CD4-positive, alpha-beta T cell treated with Interleukin-4 for 4 hours (primary cell): ENCODE measurements around the gene SLC6A16.
"Not testable (repeated sequence)": the region's sequence is repeated elsewhere in the genome, so short reads cannot be mapped to it uniquely, and the experiment has no call there.

Experiments
- DNase-seq: peaks from one replicate; pipeline ENCODE4 v3.0.0-alpha.2; 2020

The SLC6A16 gene

GRCh38 chr19:49328741-49329140 lies 3.8 kb upstream of the SLC6A16 start:
- DNase-seq: no peak

- peak; percentile 68 for DNase-seq
Observed at GRCh38 chr19:49327878-49328544, 3.0 kb upstream of the SLC6A16 start.

DNA sequence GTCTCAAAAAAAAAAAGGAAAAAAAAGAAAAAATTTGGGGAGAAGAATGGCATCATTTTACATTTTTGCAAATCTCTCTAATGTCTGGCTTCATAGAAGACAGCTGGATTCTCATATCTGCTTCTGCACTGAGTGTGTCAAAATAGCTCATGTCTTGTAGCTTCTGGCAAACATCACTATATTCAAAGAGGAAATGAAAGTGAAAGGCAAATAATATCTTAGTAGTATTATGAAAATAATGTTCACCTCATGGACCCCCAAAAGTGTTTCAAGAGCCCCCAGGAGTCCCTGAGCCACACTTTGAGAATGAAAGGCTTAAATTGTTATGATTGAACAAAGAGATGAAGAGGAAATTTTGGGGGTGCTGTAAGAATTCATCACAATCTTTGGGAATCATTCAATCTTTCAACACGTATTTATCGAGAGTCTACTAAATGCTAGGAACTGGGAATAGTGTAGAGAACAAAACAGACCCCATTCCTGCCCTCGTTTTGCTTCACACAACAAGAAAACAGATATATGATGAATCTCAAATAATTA lies 1.2 kb upstream of the SLC6A16 start:
- DNase-seq: no peak

DNA sequence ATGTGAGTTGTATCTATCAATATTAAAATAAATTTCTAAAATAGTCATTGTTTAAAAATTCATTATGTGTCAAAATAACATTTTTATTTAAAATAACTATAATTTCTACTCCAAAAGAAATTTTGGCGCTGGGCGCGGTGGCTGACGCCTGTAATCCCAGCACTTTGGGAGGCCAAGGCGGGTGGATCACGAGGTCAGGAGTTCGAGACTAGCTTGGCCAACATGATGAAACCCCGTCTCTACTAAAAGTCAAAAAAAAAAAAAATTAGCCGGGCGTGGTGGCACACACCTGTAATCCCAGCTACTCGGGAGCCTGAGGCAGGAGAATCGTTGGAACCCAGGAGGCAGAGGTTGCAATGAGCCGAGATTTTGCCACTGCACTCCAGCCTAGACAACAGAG lies 765 bp upstream of the SLC6A16 start:
- DNase-seq: not testable (repeated sequence)

- DNase-seq: no peak
Observed at GRCh38 chr19:49318296-49318695, 6.7 kb downstream of the SLC6A16 start.

- DNase-seq: no peak
Observed at GRCh38 chr19:49316284-49316683, 8.7 kb downstream of the SLC6A16 start.

GRCh38 chr19:49315111-49315510 lies 9.9 kb downstream of the SLC6A16 start:
- DNase-seq: no peak

DNA sequence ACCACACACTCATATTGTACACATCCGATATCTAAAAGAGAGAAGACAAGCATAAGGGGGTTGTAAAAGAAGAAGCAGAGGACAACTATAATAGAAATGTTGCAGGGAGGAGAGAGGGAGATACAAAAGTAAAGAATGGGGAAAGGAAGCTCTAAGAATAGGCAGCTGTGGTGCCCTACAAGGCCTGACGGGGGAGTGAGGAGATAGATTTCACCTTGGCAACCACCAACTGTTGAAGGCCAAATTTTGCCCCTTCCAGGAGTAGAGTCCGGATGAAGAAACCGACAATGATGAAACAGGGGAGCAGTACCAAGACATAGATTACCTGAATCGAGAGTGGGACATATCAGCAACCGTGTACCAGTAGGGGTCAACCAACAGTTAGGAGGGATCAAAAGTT lies 15.9 kb downstream of the SLC6A16 start:
- no peak for DNase-seq

GRCh38 chr19:49306734-49307133 lies 18.3 kb downstream of the SLC6A16 start:
- DNase-seq: not testable (repeated sequence)

- DNase-seq: no peak
Observed at GRCh38 chr19:49301866-49302252, 23.1 kb downstream of the SLC6A16 start.

- DNase-seq: peak; percentile 74
Observed at GRCh38 chr19:49301165-49301865, 23.7 kb downstream of the SLC6A16 start.

GRCh38 chr19:49298653-49299052 lies 26.3 kb downstream of the SLC6A16 start:
- DNase-seq: not testable (repeated sequence)

DNA sequence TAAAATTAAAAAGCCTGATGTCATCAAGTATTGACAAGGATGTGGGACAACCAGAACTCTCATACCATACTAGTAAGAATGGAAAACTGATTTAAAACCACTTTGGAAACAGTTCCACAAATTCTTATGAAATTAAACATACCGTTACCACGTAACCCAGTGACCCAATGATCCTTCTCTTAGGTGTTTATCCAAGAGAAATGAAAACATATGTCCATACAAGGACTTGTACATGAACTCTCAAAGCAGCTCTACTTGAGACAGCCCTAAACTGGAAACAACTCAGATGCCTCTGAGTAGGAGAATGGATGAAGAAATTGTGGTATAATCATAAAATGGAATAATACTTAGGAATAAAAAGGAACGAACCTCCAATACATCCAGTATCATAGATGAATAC lies 27.6 kb downstream of the SLC6A16 start:
- DNase-seq: no peak

- DNase-seq: no peak
Observed at GRCh38 chr19:49295208-49295880, 29.6 kb downstream of the SLC6A16 start.

DNA sequence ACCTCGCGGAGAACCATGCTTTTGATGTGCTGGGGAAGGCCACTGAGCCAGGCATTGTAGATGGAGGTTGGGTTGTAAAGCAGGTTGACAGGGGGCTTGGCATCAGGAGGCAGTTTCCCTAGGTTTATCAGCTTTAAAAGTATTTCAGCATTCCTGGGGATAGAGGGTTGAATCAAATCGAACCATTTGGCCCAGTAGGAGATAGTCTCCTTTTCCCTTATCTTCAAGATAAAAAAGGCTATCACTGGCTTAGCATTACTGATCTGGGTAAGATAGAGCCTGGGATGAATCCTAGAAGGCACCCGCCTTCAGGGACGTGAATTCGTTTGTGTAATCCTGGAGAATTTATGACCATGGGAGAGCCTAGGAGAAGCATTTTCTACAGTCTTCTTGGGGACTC lies 30.6 kb downstream of the SLC6A16 start:
- no peak for DNase-seq

GRCh38 chr19:49290517-49290916 lies 34.5 kb downstream of the SLC6A16 start:
- no peak for DNase-seq

DNA sequence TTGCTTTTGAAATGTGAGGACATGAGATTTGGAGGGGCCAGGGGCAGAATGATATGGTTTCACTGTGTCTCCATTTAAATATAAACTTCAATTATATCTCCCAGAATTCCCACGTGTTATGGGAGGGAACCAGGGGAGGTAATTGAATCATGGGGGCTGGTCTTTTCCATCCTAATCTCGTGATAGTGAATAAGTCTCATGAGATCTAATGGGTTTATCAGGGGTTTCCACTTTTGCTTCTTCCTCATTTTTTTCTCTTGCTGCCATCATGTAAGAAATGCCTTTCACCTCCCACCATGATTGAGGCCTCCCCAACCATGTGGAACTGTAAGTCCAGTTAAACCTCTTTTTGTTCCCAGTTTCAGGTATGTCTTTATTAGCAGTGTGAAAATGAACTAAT lies 35.7 kb downstream of the SLC6A16 start:
- DNase-seq: not testable (repeated sequence)

GRCh38 chr19:49288205-49288604 lies 36.8 kb downstream of the SLC6A16 start:
- DNase-seq: not testable (repeated sequence)

GRCh38 chr19:49287141-49287770 lies 37.7 kb downstream of the SLC6A16 start:
- no peak for DNase-seq

GRCh38 chr19:49282184-49282583 lies 42.8 kb downstream of the SLC6A16 start:
- no peak for DNase-seq

- DNase-seq: no peak
Observed at GRCh38 chr19:49272204-49272603, 52.8 kb downstream of the SLC6A16 start.

DNA sequence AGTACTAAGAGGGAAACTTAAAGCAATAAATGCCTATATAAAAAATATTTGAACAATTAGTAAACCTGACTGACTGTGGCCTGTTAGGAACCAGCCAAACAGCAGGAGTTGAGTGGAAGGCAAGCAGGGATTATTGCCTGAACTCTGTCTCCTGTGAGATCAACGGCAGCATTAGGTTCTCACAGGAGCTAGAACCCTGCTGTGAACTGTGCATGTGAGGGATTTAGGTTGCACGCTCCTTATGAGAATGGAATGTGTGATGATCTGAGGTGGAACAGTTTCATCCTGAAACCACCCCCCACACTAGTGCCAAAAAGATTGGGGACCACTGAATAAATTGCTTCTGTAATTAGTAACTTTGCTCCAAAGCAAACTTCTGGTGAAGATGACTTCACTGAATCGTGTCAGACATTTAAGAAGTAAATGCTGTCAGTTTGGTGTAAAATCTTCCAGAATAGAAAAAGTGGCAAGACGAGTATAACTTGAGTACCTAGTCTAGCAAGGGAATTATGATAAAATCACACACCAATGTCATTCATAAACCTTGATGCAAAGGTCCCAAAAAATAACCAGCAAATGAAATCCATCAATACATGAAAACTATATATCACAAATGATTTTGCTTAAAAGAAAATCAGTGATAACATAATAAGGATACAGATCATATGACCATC lies 53.8 kb downstream of the SLC6A16 start:
- no peak for DNase-seq

GRCh38 chr19:49266409-49266808 lies 58.6 kb downstream of the SLC6A16 start:
- DNase-seq: peak; percentile 33
